CD4-positive, alpha-beta T cell treated with Interleukin-6 at 100 ng/mL for 8 hours (primary cell): ENCODE results near the gene ATXN1.
"Not testable (repeated sequence)": the region's sequence is repeated elsewhere in the genome, so short reads cannot be mapped to it uniquely, and the experiment has no call there.

ENCODE experiments used
- DNase-seq: peaks from one replicate; pipeline ENCODE4 v3.0.0-alpha.2; 2020; ENCODE audit warnings: mixed read lengths, low spot score

ATXN1 gene

DNA sequence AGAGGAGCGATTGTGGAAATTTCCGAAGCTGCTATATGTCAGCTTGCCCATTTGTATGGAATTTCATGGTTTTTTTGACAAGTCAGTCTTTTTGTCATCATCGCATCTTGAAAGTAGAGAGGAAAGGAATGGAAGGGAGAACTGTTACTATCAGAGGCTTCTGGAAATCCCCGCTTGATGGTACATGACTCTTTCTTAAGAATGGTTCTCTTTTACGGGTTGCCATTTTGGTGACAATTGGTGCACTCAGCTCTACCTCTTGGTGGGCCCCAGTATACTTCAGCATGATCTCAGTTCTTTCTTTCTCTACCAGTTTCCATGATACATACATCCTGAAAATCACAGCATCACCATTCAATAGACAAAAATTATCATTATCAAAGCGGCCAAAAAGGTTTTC, 146.0 kb downstream of the ATXN1 start:
- not testable (repeated sequence) for DNase-seq

DNA sequence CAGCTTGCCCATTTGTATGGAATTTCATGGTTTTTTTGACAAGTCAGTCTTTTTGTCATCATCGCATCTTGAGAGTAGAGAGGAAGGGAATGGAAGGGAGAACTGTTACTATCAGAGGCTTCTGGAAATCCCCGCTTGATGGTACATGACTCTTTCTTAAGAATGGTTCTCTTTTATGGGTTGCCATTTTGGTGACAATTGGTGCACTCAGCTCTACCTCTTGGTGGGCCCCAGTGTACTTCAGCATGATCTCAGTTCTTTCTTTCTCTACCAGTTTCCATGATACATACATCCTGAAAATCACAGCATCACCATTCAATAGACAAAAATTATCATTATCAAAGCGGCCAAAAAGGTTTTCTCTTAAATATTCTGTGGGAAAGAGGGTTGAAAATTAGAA, 147.1 kb downstream of the ATXN1 start:
- DNase-seq, result not testable (repeated sequence)

DNA sequence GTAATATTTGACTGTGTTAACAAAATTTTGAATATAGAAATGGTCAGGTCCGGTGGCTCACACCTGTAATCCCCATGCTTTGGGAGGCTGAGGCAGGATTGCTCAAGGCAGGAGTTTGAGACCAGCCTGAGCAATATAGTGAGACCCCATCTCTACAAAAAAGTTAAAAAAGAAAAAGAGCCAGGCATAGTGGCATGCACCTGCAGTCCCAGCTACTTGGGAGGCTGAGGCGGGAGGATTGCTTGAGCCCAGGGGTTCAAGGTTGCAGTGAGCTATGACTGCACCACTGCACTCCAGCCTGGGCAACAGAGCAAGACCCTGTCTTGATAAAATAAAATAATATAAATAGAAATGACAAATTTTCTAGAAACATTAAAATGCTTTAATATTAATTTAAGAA, 147.8 kb downstream of the ATXN1 start:
- not testable (repeated sequence) for DNase-seq

GRCh38 chr6:16608444-16608843, 152.8 kb downstream of the ATXN1 start:
- DNase-seq, result no peak

GRCh38 chr6:16602035-16602434, 159.2 kb downstream of the ATXN1 start:
- no peak for DNase-seq

GRCh38 chr6:16600701-16601100, 160.6 kb downstream of the ATXN1 start:
- no peak for DNase-seq

DNA sequence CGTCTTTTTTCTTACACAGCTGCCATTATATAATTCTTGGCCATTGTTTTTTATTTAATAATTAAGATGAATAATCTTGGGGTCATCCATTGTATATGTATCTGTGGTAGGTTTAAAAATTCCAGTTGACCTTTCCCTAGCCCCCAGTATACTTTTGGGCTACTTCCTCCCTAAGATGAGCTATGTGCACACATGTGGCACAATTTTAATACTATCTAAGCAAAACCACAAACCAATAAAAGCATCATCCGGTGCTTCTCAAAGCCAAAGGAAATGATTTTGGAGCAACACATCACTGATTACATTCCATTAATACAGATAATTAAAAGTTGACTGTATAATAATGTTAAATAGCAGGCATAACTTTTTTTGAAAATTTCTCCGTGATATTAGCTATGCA, 161.2 kb downstream of the ATXN1 start:
- no peak for DNase-seq

- no peak for DNase-seq
Observed at GRCh38 chr6:16596616-16597331, 164.5 kb downstream of the ATXN1 start.

GRCh38 chr6:16595514-16596120, 165.6 kb downstream of the ATXN1 start:
- no peak for DNase-seq

- no peak for DNase-seq
Observed at GRCh38 chr6:16594849-16595248, 166.4 kb downstream of the ATXN1 start.

DNA sequence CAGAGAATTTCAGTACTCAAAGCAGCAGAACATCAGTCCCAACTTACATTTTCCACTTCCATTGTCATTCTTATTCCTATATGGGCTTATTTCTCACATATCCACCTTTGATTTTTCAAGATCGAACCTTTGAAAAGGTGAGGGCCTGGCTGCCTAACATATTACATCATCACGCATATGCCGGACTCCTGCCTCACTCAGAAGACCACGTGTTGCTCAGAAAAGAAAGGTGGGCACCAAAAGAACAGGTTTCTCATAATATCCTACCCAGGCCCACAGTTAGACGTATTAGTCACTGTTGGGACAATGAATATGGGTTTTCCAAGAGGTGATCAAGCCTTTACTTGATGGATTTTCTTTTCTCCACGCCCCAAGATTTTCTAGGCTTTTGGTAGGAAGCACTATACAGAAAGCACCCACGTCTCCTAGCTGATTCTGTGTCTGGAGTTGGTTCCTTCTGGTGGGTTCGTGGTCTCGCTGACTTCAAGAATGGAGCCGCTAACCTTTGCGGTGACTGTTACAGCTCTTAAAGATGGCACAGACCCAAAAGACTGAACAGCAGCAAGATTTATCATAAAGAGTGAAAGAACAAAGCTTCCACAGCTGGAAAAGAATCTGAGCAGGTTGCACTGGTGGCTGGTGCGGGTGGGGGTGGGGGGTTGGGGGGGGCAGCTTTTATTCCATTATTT, 168.9 kb downstream of the ATXN1 start:
- no peak for DNase-seq

DNA sequence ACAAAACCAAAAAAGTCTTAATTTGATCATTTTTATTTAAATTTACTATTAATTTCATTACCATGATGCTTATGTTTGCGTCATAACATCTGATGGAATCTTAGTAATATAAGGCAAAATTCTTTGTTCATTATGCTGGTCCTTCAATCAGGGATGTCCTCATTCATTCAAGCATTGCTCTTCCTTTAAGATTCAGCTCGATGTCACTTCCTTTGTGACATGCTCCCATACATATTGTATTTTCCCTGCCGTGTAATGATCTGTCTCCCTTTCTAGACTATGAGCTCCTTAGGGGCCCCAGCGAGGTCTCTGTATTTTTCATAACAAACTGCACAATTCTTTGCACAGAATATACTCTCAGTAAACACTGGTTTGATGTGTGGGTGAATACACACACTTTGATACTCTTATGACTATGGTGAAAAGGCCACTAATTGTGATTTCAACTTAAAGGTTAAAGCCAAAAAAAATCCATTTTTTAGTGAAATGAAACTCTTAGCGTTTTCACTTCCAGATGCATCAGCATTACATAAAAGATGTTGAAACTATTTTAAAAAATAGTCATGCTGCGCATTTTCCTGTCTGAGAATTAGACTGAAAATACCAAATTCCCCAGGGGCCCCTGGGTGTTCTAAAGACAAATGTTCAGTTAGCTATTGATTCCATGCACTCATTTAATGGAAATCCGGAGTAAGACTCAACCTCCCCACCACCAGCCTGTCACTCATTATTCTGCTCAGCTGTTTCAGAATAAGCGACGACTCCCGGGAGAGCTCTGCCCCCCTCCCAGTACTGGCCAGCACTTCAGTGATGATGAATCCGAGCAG, 169.7 kb downstream of the ATXN1 start:
- no peak for DNase-seq

GRCh38 chr6:16585805-16586204, 175.5 kb downstream of the ATXN1 start:
- DNase-seq, result no peak

- DNase-seq, result no peak
Observed at GRCh38 chr6:16583144-16583762, 178.0 kb downstream of the ATXN1 start.

DNA sequence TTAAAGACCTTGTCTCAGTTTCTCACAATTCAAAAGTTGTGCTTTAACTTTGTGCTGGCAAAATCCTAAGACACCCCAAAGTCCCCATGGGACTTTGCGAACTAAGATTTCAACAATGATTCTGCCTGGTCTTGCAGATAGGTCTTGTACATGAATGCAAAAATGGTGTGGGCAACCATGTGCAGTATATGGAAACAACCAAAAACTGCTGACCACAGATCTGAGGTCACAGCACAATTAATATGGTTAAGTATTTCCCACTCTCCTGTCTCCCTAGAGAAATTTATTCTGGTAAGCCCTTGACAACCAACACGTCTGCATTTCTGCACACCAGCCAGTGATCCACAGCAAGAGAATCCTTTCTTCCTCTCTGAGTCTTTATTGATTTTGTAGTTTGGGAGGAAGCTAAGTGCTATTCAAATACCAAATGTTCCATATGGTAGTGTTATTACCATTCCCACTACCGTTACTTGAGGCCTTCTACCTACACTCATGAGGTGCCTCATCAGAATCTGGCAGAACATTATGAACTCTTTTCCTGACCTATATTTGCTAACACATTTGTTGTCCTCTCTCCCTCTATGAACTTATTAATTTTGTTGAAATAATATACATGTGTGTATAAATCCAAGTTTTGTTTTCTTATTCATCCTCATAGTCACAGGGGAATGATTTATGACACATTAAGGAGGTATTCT, 178.7 kb downstream of the ATXN1 start:
- no peak for DNase-seq

DNA sequence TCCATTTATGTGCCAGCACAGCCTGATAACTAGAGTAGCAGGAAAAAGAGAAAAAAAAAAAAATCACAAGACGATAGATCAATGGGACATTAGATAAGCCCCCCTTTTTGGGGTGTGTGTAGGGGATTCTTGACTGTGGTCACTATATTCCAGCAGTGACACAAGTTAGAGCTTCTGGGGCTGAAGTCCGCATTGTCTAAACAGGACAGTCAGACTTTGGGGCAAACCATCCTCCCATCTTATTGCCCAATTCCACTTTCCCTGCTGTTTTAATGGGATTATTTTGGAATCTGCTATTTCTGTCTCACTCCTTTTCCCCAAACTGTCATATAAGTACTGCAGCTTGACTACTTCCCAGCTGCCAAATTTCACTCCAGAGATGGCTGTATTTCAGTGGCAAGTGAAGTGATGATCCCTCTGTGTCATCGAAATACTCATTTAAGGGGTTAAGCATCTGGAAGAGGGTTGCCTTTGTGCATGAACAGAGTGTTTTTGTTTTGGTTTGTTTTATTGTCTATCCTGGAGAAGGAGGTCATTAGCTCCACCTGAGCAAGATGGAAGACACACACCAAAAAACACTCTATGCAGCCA, 182.5 kb downstream of the ATXN1 start:
- no peak for DNase-seq

- no peak for DNase-seq
Observed at GRCh38 chr6:16576451-16577368, 184.6 kb downstream of the ATXN1 start.

DNA sequence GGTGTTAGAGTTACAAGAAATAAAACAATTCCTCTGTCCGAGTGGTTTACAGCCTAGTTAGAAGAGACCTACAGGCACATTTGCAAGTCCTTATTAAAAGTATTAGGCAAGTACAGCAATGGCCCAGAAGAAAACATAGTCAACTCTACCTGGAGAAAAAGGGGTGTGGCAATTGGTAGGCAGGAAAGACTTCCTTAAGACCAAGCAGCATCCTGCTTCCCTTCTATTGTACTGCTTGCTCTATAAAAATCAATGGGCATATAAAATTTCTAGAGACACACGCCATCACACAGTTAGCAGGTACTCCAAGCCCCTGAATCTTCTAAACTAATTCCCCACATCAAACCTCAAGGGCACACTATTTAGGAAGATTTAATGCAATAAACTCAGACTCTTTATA, 185.6 kb downstream of the ATXN1 start:
- DNase-seq, result no peak

DNA sequence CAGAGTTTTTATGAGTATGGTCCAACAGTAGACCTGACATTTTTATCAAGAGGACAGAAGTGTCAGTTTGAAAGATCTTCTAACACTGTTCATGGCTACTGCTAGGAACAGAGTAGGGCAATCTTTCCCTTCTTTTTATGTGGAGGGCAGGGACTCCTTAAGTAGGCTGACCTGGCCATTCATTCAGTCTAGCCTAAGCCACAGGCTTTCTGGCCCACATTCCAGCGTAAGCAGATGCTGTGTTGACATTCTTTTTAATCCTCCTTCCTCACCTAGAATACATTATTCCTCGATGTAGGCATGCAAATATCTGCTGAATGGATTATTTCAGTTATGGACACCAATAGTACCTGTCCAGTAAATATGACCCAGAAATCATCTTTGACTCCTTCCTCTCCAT, 188.3 kb downstream of the ATXN1 start:
- no peak for DNase-seq

- DNase-seq, result no peak
Observed at GRCh38 chr6:16572317-16572716, 188.9 kb downstream of the ATXN1 start.
